CD14-positive monocyte (primary cell): ENCODE measurements around the gene GALNT18. TPM values are rescaled to one million over a fixed set of nuclear protein-coding genes. Genes with fewer than 3 reads are reported as not detected.

Source experiments
- DNase-seq, 3 donors: peaks; one replicate each; pipeline ENCODE4 v3.0.0-alpha.2; 2011 to 2022
- H2AFZ ChIP-seq: 2 replicates; pipeline ENCODE4 v1.6.0; 2012; ENCODE audit warnings: mild to moderate bottlenecking, low read depth, low read length, inconsistent platforms; ENCODE audit not compliant: insufficient read depth, poor library complexity, severe bottlenecking
- H3K27ac ChIP-seq, 2 donors: 1 replicate in 1 of 2; 2 replicates in 1 of 2; pipeline ENCODE4 v1.5.1; 2012 to 2013; ENCODE audit warnings: low read length in 2 of 2, control low read depth in 1 of 2, inconsistent platforms in 1 of 2, low read depth in 1 of 2, mild to moderate bottlenecking in 1 of 2
- H3K27me3 ChIP-seq, 2 donors: one replicate each; pipeline versions ENCODE4 v1.6.0 to v1.6.1; 2011 to 2013; ENCODE audit warnings: low read length in 2 of 2; ENCODE audit not compliant: control insufficient read depth in 2 of 2, insufficient read depth in 2 of 2
- H3K36me3 ChIP-seq, 2 donors: replicated peaks in 1 of 2; 1 replicate in 1 of 2; 2 replicates in 1 of 2; pipeline versions ENCODE4 v1.5.1 to v1.6.1; 2012 to 2013; ENCODE audit warnings: low read length in 2 of 2, control low read depth in 1 of 2, inconsistent platforms in 1 of 2, mild to moderate bottlenecking in 1 of 2; ENCODE audit not compliant: insufficient read depth in 2 of 2, control insufficient read depth in 1 of 2
- H3K4me1 ChIP-seq, 2 donors: 1 replicate in 1 of 2; 2 replicates in 1 of 2; pipeline versions ENCODE4 v1.5.1 to v1.6.1; 2012 to 2013; ENCODE audit warnings: low read length in 2 of 2, control low read depth in 1 of 2, inconsistent platforms in 1 of 2, mild to moderate bottlenecking in 1 of 2, moderate library complexity in 1 of 2; ENCODE audit not compliant: insufficient read depth in 2 of 2, control insufficient read depth in 1 of 2
- H3K4me2 ChIP-seq: replicated peaks from 2 replicates; pipeline ENCODE3; 2012; ENCODE audit warnings: low read length, moderate library complexity, mild to moderate bottlenecking; ENCODE audit not compliant: poor library complexity, severe bottlenecking; ENCODE audit errors: extremely low read depth
- H3K4me3 ChIP-seq, 3 experiments: fragments of 200-600 bp in 1 of 3; sonication (generic) in 1 of 3; replicated peaks in 1 of 3; 1 replicate in 2 of 3; 2 replicates in 1 of 3; pipeline ENCODE4 v1.5.1; 2011 to 2013; ENCODE audit warnings: low read length in 3 of 3, mild to moderate bottlenecking in 3 of 3, control low read depth in 2 of 3, low read depth in 2 of 3, inconsistent platforms in 1 of 3, moderate library complexity in 1 of 3
- H3K79me2 ChIP-seq: 2 replicates; pipeline ENCODE4 v1.6.0; 2012; ENCODE audit warnings: mild to moderate bottlenecking, control low read depth, inconsistent platforms, low read length, moderate library complexity; ENCODE audit not compliant: insufficient read depth
- H3K9ac ChIP-seq: 2 replicates; pipeline ENCODE4 v1.6.0; 2017; ENCODE audit warnings: low read length, mild to moderate bottlenecking; ENCODE audit not compliant: insufficient read depth, poor library complexity, severe bottlenecking
- H3K9me3 ChIP-seq, 2 donors: replicated peaks in 1 of 2; 1 replicate in 1 of 2; 2 replicates in 1 of 2; pipeline versions ENCODE4 v1.5.1 to v1.6.1; 2012 to 2013; ENCODE audit warnings: low read length in 2 of 2, control low read depth in 1 of 2; ENCODE audit not compliant: control insufficient read depth in 1 of 2, insufficient read depth in 1 of 2
- H4K20me1 ChIP-seq: 2 replicates; pipeline ENCODE4 v1.6.0; 2012; ENCODE audit warnings: mild to moderate bottlenecking, low read length, control low read depth, moderate library complexity; ENCODE audit not compliant: insufficient read depth
- H3K27ac Mint-ChIP-seq, 7 donors: one replicate each; pipeline ENCODE4 v1.8.0; 2020; ENCODE audit warnings: mild to moderate bottlenecking in 7 of 7, mixed read lengths in 7 of 7, moderate library complexity in 6 of 7, inconsistent platforms in 2 of 7
- H3K27me3 Mint-ChIP-seq, 3 donors: one replicate each; pipeline ENCODE4 v1.8.0; 2021 to 2022; ENCODE audit warnings: low read depth in 3 of 3, mild to moderate bottlenecking in 3 of 3, mixed read lengths in 3 of 3, moderate library complexity in 3 of 3, inconsistent platforms in 1 of 3
- H3K36me3 Mint-ChIP-seq, 2 donors: one replicate each; pipeline ENCODE4 v1.8.0; 2020; ENCODE audit warnings: mixed read lengths in 2 of 2, inconsistent platforms in 1 of 2, mild to moderate bottlenecking in 1 of 2
- H3K4me1 Mint-ChIP-seq: one replicate; pipeline ENCODE4 v1.8.0; 2020; ENCODE audit warnings: mild to moderate bottlenecking, mixed read lengths
- H3K4me3 Mint-ChIP-seq, 2 donors: one replicate each; pipeline ENCODE4 v1.8.0; 2020; ENCODE audit warnings: mild to moderate bottlenecking in 2 of 2, mixed read lengths in 2 of 2, moderate library complexity in 1 of 2
- H3K9me3 Mint-ChIP-seq, 7 donors: one replicate each; pipeline ENCODE4 v1.8.0; 2020 to 2022; ENCODE audit warnings: mixed read lengths in 7 of 7, mild to moderate bottlenecking in 6 of 7, moderate library complexity in 6 of 7, inconsistent platforms in 2 of 7
- WGBS: methylation state at CpG from one replicate; pipeline ENCODE4 v1.1.5; 2013; ENCODE audit warnings: missing lambda C conversion rate; ENCODE audit not compliant: insufficient coverage; 5-methylcytosine and 5-hydroxymethylcytosine counted together
- intact Hi-C, 2 donors: fragments of 100-400 bp; cut with micrococcal nuclease; formaldehyde crosslinking; loops; one replicate each; pipeline versions ENCODE4 v1.15.0 to v1.15.1; 2023
- polyA plus RNA-seq, 3 donors: library from polyadenylated mRNA; depleted of rRNA in 1 of 3; unstranded in 2 of 3; stranded (reverse) in 1 of 3; fragments of 300-500 nt in 2 of 3; fragments of >200 nt in 1 of 3; fragmentation: Illumina TruSeq in 2 of 3; gene quantifications; 1 replicate in 2 of 3; 2 replicates in 1 of 3; pipeline ENCODE4 v1.2.3, GENCODE V29; 2012 to 2021
- TF ChIP-seq, protein P1 (sequence below): fragments of 200-600 bp; IDR thresholded peaks from one replicate; pipeline ENCODE4 v1.8.0; 2022; ENCODE audit warnings: antibody characterized with exemption, mild to moderate bottlenecking

GALNT18 gene
- polyA plus RNA-seq, 3 donors = not detected

- no peaks in the 10 kb centered on the region for H3K36me3 ChIP-seq
- H4K20me1 ChIP-seq = no peaks in the 10 kb centered on the region
- H3K4me3 ChIP-seq = no peak overlapping the region
- TF ChIP-seq, protein P1, sequence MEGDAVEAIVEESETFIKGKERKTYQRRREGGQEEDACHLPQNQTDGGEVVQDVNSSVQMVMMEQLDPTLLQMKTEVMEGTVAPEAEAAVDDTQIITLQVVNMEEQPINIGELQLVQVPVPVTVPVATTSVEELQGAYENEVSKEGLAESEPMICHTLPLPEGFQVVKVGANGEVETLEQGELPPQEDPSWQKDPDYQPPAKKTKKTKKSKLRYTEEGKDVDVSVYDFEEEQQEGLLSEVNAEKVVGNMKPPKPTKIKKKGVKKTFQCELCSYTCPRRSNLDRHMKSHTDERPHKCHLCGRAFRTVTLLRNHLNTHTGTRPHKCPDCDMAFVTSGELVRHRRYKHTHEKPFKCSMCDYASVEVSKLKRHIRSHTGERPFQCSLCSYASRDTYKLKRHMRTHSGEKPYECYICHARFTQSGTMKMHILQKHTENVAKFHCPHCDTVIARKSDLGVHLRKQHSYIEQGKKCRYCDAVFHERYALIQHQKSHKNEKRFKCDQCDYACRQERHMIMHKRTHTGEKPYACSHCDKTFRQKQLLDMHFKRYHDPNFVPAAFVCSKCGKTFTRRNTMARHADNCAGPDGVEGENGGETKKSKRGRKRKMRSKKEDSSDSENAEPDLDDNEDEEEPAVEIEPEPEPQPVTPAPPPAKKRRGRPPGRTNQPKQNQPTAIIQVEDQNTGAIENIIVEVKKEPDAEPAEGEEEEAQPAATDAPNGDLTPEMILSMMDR = no peak
- H3K9me3 Mint-ChIP-seq = no peaks in the 10 kb centered on the region
- no peak overlapping the region for H2AFZ ChIP-seq
- DNase-seq = no peak
- H3K27me3 Mint-ChIP-seq = peaks cover 5 to 19% (median 6%) of the 10 kb centered on the region in 3 donors
- no peak overlapping the region for H3K27ac ChIP-seq
- H3K4me1 Mint-ChIP-seq = no peaks in the 10 kb centered on the region
- no peak overlapping the region for H3K4me2 ChIP-seq
- H3K9ac ChIP-seq = no peak overlapping the region
- no peaks in the 10 kb centered on the region for H3K79me2 ChIP-seq
- intact Hi-C loops = no loop called here
- H3K4me3 Mint-ChIP-seq = no peak overlapping the region
- H3K36me3 Mint-ChIP-seq = no peaks in the 10 kb centered on the region
- H3K27ac Mint-ChIP-seq = no peak overlapping the region
- H3K27me3 ChIP-seq = peaks cover 2% of the 10 kb centered on the region in 2 donors
- WGBS = no CpG with 5 or more reads among the region's 1 CpG
- no peaks in the 10 kb centered on the region for H3K4me1 ChIP-seq
- H3K9me3 ChIP-seq = no peaks in the 10 kb centered on the region
These were observed 271.9 kb downstream of the GALNT18 start for GRCh38 chr11:11349870-11350337.

DNA sequence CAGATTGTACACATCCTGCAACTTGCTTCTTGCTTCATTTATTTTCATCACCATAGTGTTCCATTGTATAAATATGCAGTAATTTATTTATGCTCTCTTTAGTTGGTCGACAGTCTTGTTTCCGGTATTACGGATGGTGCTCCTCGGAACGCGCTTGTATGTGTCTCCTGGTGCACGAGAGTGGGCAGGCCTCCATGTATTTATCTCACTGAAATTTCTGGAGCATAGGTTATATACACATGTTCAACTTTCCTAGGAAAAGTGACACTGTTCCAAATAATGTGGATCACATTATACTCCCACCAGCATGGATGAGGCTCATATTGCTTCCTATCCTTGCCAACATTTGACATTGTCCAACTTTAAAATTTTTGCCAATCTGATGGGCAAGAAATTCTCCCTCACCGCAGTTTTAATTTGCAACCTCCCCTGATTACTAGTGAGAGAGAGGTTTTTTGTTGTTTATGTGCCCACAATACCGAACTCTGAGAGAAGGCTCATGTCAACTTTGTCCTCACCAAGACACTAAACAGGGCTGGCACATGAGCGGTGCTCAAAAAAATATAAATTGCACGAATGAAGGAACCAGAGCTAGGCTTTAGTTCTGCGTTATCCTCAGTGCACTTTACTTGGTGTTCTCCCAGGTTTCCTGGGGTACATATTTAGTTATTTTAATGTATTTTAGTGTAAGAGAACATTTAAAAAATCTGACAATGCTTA is 272.5 kb downstream of the GALNT18 start:
- Histone ChIP-seq H3K4me2 (no peak overlapping the region), H3K4me1 (no peaks in the 10 kb centered on the region), H4K20me1 (no peaks in the 10 kb centered on the region), H3K9ac (no peak overlapping the region), H3K79me2 (no peaks in the 10 kb centered on the region), H3K4me3 (no peak overlapping the region), H3K27me3 (peaks cover 0 to 2% of the 10 kb centered on the region in 2 donors), H3K36me3 (no peaks in the 10 kb centered on the region), H3K9me3 (no peaks in the 10 kb centered on the region), H3K27ac (no peak overlapping the region), H2AFZ (no peak overlapping the region)
- DNase-seq = no peak
- intact Hi-C loops = no loop called here
- TF ChIP-seq, protein P1 = no peak
- H3K27me3 Mint-ChIP-seq = peaks cover 5 to 17% (median 7%) of the 10 kb centered on the region in 3 donors
- H3K27ac Mint-ChIP-seq = peak overlapping the region in 1 of 7 donors; percentile 0
- H3K4me1 Mint-ChIP-seq = no peaks in the 10 kb centered on the region
- H3K9me3 Mint-ChIP-seq = no peaks in the 10 kb centered on the region
- H3K36me3 Mint-ChIP-seq = no peaks in the 10 kb centered on the region
- H3K4me3 Mint-ChIP-seq = no peak overlapping the region
- no CpG with 5 or more reads among the region's 12 CpGs for WGBS
